GM19023 (cell line): ENCODE results near the gene TNN.

Experiments
- ATAC-seq: cut with Tn5 transposase; IDR thresholded peaks from one replicate; pipeline ENCODE4 v1.9.1; 2021; ENCODE audit warnings: mild to moderate bottlenecking, moderate library complexity; ENCODE audit not compliant: unreplicated experiment

The TNN gene

GRCh38 chr1:175062858-175063257, 4.8 kb upstream of the TNN start:
- no peak for ATAC-seq

GRCh38 chr1:175070818-175071217, 3.2 kb downstream of the TNN start:
- ATAC-seq: no peak

DNA sequence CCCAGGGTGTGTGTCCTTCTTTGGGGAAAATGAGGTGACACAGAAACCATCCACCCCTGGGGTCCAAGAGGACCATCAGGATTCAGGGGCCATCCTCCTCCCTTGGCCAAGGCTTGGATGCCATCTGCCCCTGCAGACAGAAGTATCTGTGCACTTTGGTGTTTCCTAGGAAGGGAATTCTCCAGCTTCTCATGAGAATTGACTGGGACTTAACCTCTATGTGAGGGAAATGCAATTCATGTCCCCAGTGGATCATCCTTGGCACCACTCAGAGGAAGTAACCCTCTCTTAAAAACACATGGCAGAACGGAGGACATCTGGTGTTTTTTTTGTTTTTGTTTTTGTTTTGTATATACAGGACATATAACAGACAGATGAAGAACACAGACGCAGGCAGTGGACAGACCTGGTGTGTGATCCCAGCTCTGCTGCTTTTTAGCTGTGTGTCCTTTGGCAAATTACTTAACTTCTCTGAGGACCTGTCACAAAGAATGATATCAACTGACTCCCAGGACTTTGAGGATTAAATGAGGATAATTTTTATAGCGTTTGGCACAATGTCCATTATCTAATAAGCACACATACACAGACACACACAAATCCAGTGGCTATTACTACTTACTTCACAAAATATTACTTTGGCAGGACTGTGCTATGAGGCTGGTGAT, 3.8 kb downstream of the TNN start:
- no peak for ATAC-seq

- peak; percentile 71 for ATAC-seq
These were observed 4.7 kb downstream of the TNN start for GRCh38 chr1:175072099-175072951.

DNA sequence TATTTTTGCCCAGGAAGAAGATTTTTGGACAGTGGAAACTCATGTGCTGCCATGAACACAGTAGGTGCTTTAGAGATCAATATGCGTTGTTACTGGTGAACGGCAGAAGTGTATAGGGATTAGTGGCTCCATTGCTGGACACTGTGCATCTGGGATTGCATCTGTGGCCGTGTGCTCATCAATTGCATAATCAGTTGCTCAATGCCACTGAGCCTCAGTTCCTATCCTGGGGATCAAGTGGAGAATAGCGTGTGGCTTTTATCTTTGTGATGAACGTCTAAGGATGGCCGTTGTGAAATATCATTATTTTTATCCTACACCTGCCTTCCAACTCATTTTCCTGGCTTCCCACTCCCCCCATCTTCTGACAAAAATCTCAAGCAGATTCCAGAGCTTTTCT, 5.4 kb downstream of the TNN start:
- ATAC-seq: no peak

DNA sequence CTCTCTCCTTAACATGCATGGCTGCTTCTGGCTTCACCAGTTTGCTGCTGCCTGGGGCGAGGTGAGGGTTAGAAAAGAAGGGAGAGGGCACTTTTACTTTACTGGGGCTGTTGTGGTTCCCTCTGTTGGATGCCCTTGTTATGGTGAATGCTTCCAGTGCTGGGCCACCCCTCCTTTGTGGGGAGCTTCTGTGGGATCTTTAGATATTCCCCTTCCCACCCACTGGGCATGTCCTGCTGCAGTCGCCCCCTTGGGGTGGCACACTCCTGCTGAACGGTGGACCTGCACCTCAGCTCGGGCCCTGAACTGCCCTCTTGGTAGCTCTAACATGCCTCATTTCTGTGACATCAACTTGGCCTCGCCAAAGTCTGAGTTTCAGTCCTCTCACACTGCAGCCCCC, 6.0 kb downstream of the TNN start:
- no peak for ATAC-seq

GRCh38 chr1:175075572-175076568, 8.2 kb downstream of the TNN start:
- ATAC-seq: no peak

DNA sequence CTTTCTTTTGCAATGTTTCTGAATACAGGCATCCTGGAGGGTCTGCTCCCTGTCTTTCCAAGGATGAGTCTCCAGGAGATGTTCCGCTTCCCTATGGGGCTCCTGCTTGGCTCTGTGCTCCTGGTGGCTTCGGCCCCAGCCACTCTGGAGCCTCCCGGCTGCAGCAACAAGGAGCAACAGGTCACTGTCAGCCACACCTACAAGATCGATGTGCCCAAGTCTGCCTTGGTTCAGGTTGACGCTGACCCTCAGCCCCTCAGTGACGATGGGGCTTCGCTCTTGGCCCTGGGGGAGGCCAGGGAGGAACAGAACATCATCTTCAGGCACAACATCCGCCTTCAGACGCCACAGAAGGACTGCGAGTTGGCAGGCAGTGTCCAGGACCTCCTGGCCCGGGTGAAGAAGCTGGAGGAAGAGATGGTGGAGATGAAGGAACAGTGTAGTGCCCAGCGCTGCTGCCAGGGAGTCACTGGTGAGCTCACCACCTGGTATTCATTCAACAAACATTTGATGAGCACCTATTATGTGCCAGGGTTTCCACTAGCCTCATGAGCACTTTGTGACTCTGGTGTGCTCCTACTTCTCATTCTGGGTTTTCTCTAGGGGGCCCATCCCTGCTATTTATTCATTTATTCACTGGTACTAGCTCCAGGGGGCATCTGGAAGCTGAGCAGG, 9.9 kb downstream of the TNN start:
- ATAC-seq: no peak

DNA sequence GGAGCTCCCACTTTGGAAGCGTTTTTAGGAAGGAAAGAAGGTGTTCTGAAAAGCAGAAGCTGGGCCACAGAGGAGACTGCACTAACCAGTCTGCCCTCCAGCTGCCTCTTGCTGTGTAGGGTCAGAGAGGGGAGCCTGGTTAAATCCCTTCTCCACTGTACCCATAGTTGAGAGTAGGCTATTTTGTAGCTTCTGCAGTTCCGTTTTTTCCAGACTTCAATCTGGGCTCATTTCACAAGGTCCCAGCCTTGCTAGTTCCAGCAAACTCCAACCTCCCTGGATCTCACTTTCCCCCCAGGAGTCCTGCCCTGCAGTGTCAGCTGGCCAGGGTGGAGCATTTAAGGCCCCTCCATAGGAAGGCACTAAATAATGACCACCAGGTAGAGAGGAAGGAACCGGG, 11.0 kb downstream of the TNN start:
- ATAC-seq: no peak

- ATAC-seq: no peak
These were observed 11.7 kb downstream of the TNN start for GRCh38 chr1:175079338-175079737.

GRCh38 chr1:175080030-175080429, 12.4 kb downstream of the TNN start:
- no peak for ATAC-seq

DNA sequence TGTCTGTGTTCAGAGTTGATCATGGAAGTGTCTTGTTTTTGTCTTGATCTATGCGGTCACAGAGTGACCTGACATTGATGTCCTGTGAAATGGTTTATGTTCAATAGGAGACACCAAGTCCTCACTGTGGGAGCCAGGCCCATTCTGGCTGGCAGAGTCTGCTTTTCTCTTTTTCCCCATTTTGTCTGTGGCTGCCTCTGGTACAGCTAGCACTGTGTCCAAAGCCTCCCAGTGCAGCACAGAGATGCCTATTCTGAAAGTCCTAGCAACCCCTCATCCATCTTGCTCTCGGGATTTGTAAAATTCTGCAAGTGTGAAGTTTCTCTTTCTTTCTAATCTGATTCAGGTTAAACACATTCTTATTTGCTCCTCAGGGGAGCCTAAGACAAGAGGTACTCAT, 14.3 kb downstream of the TNN start:
- no peak for ATAC-seq

- no peak for ATAC-seq
These were observed 20.9 kb downstream of the TNN start for GRCh38 chr1:175088525-175088951.

DNA sequence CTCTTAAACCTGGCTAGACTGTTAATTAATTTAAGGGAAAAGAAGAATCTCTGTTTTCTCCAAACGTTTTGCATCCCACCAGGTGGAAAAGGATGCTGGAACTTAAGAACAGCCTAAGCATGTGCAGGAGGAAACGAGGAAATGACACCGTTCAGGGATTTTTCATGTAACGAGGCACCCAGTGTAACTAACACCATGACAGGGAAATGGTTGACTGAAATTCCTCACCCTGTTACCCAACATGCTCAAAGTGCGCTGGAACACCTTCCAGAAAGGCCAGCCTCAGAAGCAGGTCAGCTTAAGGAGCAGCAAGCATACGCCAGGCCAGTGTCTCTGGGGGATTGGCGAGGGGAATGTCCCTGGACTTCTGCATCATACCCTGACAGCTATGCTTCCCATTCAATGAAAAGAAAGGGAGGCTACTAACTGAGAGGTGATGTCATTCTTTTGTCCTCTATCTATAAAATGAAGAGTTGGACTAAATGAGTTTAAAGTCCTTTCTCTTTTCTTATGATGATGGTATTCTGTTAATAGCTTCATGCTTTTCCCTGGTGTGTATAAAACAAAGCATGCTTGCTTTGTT, 21.6 kb downstream of the TNN start:
- ATAC-seq: no peak

GRCh38 chr1:175090780-175091179, 23.1 kb downstream of the TNN start:
- no peak for ATAC-seq

- ATAC-seq: no peak
These were observed 27.0 kb downstream of the TNN start for GRCh38 chr1:175094626-175095025.

GRCh38 chr1:175095069-175095468, 27.4 kb downstream of the TNN start:
- ATAC-seq: no peak

DNA sequence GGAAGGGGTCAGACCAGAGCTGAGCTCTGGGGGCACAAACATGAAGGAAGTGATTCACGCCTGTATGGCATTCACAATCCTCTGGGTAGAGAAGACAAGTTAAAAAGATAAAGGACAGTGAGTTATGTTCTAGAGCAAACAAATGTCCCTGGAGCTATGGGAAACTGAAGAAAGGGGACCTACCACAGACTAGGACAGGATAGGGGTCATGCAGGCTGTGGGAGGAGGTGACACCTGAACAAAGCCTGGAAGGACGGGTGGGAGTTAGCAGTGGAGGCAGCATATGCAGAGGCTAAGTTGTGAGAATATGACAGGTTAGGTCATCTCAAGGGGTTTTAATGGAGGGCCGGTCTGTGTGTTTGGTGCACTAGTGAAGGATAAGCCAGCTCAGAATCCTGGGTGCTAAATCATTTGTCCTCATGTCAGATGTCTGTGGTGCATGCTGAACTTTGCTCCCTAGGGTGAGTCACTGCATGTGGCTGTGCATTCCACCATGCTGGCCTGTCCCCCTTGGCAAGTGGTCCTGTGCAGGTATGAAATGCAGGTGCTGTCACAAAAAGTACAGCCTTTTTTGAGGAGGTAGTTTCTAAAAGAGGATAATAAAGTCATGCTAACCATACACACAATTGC, 28.5 kb downstream of the TNN start:
- no peak for ATAC-seq

- no peak for ATAC-seq
These were observed 29.7 kb downstream of the TNN start for GRCh38 chr1:175097361-175097760.

DNA sequence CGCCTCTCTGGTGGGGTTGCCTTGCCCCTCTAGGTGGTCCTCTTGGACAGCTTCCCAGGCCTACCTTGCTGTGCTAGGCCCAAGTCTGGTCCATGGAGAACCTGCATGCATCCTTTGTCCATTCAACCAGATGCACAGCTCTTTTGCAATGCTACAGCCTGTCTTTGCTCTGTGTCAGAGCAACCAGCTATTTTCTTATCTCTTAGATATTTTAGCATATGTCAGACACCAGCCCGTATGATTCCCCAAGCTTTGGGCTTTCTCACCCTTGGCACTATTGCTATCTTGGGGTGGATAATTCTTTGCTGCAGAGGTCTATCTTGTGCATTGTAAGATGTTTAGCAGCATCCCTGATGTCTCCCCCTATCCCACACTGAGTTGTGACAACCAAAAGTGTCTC, 32.3 kb downstream of the TNN start:
- no peak for ATAC-seq
